Transverse colon (tissue), 4 donors: Measurements from ENCODE around the gene PPP1R13B.

Experiments used
- CTCF ChIP-seq, 5 experiments: fragments of 200-600 bp in 3 of 5; fragments of 450-650 bp in 2 of 5; sonication (generic) in 3 of 5; IDR thresholded peaks; 1 replicate in 2 of 5; 2 replicates in 3 of 5; pipeline ENCODE4 v1.5.1; 2016 to 2017; ENCODE audit warnings: antibody characterized with exemption in 5 of 5, inconsistent platforms in 3 of 5, mild to moderate bottlenecking in 2 of 5, moderate library complexity in 1 of 5
- EP300 ChIP-seq: sonication (generic); formaldehyde crosslinking; IDR thresholded peaks from one replicate; pipeline ENCODE4 v1.6.1; 2017; ENCODE audit warnings: antibody characterized with exemption, low read depth
- POLR2A ChIP-seq: fragments of 450-650 bp; IDR thresholded peaks from one replicate; pipeline ENCODE4 v1.6.1; 2016; ENCODE audit warnings: antibody characterized with exemption, mild to moderate bottlenecking, moderate library complexity
- POLR2AphosphoS5 ChIP-seq, 3 donors: sonication (generic); formaldehyde crosslinking; IDR thresholded peaks; one replicate each; pipeline ENCODE4 v1.6.1; 2016; ENCODE audit warnings: antibody characterized with exemption in 3 of 3

DNA sequence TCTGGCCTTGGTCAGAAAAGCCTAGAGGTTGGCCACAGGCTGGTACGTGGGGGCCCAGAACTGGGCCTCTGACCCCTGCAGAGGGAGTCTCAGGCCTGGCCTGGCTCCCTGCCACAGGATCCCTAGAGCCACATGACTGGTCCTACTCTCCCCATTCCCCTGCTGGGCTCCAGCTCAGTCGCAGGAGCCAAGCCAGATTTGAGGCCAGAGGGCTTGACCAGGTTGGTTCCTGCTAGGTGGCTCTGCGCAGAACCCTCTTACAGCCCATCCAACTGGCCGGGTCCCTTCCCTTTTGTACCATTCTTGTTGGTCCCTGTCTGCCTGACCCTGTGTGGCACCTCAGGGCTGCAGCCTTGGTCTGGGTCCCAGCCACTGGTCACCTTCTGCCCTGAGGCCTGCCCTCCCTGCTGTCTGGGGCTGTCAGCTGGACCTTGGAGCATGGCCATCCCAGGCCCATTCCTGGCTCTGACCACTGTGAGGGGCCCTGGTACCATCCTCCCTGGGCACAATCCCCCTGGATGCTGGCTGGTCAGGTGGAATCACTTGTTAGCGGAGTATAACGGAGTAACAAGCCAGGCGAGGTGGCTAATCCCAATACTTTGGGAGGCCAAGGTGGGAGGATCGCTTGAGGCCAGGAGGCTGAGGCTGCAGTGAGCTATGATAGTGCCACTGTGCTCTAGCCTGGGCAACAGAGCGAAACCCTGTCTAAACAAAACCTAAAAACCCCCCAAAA, 22.9 kb upstream of the PPP1R13B start:
- TF ChIP-seq CTCF (IDR thresholded peaks at IDR 0.05): no peak
- no peak for TF ChIP-seq POLR2A
- TF ChIP-seq EP300: no peak
- TF ChIP-seq POLR2AphosphoS5 (IDR thresholded peaks at IDR 0.05): no peak
